Neural cell (in vitro differentiated cells): ENCODE data around the gene ACYP1. TPM values are rescaled to one million over a fixed set of nuclear protein-coding genes. Genes with fewer than 3 reads are reported as not detected.

Experiments
- H2AFZ ChIP-seq: fragments of 200-600, 300-800 bp; sonication (generic), shearing (Covaris generic); 2 replicates; pipeline ENCODE4 v1.6.0; 2014; ENCODE audit warnings: low read depth, mild to moderate bottlenecking, antibody characterized with exemption, low read length, moderate library complexity
- H3F3A ChIP-seq: fragments of 200-600 bp; shearing (Covaris generic); 2 replicates; pipeline ENCODE4 v1.6.1; 2016; ENCODE audit warnings: mild to moderate bottlenecking, moderate library complexity, mixed read lengths, antibody characterized with exemption, low read length; ENCODE audit not compliant: insufficient read depth, poor library complexity, severe bottlenecking
- H3K27ac ChIP-seq: fragments of 200-600, 300-800 bp; sonication (generic), shearing (Covaris generic); 2 replicates; pipeline ENCODE4 v1.5.1; 2014; ENCODE audit warnings: mild to moderate bottlenecking, low read length, moderate library complexity
- H3K27me3 ChIP-seq: fragments of 300-800, 200-600 bp; sonication (generic), shearing (Covaris generic); 2 replicates; pipeline ENCODE4 v1.6.0; 2014; ENCODE audit warnings: mild to moderate bottlenecking, low read depth, low read length, moderate library complexity; ENCODE audit not compliant: insufficient read depth
- H3K36me3 ChIP-seq: fragments of 300-800, 200-600 bp; sonication (generic), shearing (Covaris generic); 2 replicates; pipeline ENCODE4 v1.5.1; 2014; ENCODE audit warnings: mild to moderate bottlenecking, antibody characterized with exemption, low read length, moderate library complexity; ENCODE audit not compliant: insufficient read depth
- H3K4me2 ChIP-seq: fragments of 300-800, 200-600 bp; sonication (generic), shearing (Covaris generic); 2 replicates; pipeline ENCODE4 v1.6.0; 2014; ENCODE audit warnings: mild to moderate bottlenecking, low read length
- H3K4me3 ChIP-seq: fragments of 300-800, 200-600 bp; sonication (generic), shearing (Covaris generic); 2 replicates; pipeline ENCODE4 v1.5.1; 2014; ENCODE audit warnings: mild to moderate bottlenecking, low read length, moderate library complexity
- H3K79me2 ChIP-seq: fragments of 200-600 bp; shearing (Covaris generic); replicated peaks from 2 replicates; pipeline ENCODE4 v1.6.0; 2014; ENCODE audit warnings: mild to moderate bottlenecking, low read length, moderate library complexity; ENCODE audit not compliant: insufficient read depth
- H3K9ac ChIP-seq: fragments of 300-800, 200-600 bp; sonication (generic), shearing (Covaris generic); 2 replicates; pipeline ENCODE4 v1.6.1; 2016; ENCODE audit warnings: mild to moderate bottlenecking, low read length, mixed read lengths
- H3K9me2 ChIP-seq: fragments of 200-600 bp; shearing (Covaris generic); 2 replicates; pipeline ENCODE4 v1.6.1; 2016; ENCODE audit warnings: mild to moderate bottlenecking, low read length, mixed read lengths; ENCODE audit not compliant: insufficient read depth
- H3K9me3 ChIP-seq: fragments of 200-600, 300-800 bp; sonication (generic), shearing (Covaris generic); 2 replicates; pipeline ENCODE4 v1.6.1; 2016; ENCODE audit warnings: mild to moderate bottlenecking, mixed run types, low read length, moderate library complexity, mixed read lengths
- H4K20me1 ChIP-seq: fragments of 200-600 bp; shearing (Covaris generic); 2 replicates; pipeline ENCODE4 v1.6.1; 2016; ENCODE audit warnings: mild to moderate bottlenecking, mixed run types; ENCODE audit not compliant: insufficient read depth
- CTCF ChIP-seq: fragments of 450-650 bp; IDR thresholded peaks from 2 replicates; pipeline ENCODE4 v1.5.1; 2014; ENCODE audit warnings: antibody characterized with exemption, mild to moderate bottlenecking, moderate library complexity; ENCODE audit not compliant: poor library complexity, severe bottlenecking
- EP300 ChIP-seq: fragments of 450-650 bp; conservative IDR thresholded peaks from 2 replicates; pipeline ENCODE4 v1.6.1; 2014; ENCODE audit warnings: antibody characterized with exemption, mild to moderate bottlenecking, moderate library complexity; ENCODE audit not compliant: poor library complexity, severe bottlenecking
- EZH2 ChIP-seq: fragments of 200-600, 300-800 bp; shearing (Covaris generic), sonication (generic); IDR thresholded peaks from 2 replicates; pipeline ENCODE4 v1.6.1; 2014; ENCODE audit warnings: antibody characterized with exemption, low read length, borderline replicate concordance, mild to moderate bottlenecking; ENCODE audit not compliant: insufficient read depth, poor library complexity, severe bottlenecking
- MXI1 ChIP-seq: fragments of 450-650 bp; conservative IDR thresholded peaks from 2 replicates; pipeline ENCODE4 v1.6.1; 2014; ENCODE audit warnings: antibody characterized with exemption, mild to moderate bottlenecking; ENCODE audit not compliant: poor library complexity, severe bottlenecking
- POLR2AphosphoS5 ChIP-seq: IDR thresholded peaks from 2 replicates; pipeline ENCODE4 v1.6.1; 2012
- RAD21 ChIP-seq: fragments of 450-650 bp; conservative IDR thresholded peaks from 2 replicates; pipeline ENCODE4 v1.6.1; 2014; ENCODE audit warnings: antibody characterized with exemption, mild to moderate bottlenecking, moderate library complexity
- REST ChIP-seq: IDR thresholded peaks from 2 replicates; pipeline ENCODE4 v1.6.1; 2012; ENCODE audit warnings: borderline replicate concordance
- SMC3 ChIP-seq: fragments of 450-650 bp; conservative IDR thresholded peaks from 2 replicates; pipeline ENCODE4 v1.6.1; 2014; ENCODE audit warnings: antibody characterized with exemption, mild to moderate bottlenecking, moderate library complexity; ENCODE audit not compliant: poor library complexity
- TAF1 ChIP-seq: IDR thresholded peaks from 2 replicates; pipeline ENCODE4 v1.6.1; 2012; ENCODE audit warnings: low read depth
- polyA plus RNA-seq: library from polyadenylated mRNA; depleted of rRNA; stranded (reverse); fragments of >200 nt; gene quantifications from 2 replicates; pipeline ENCODE4 v1.2.3, GENCODE V29; 2014

Gene ACYP1
- polyA plus RNA-seq, 1 donor from 2014 or later: 143 TPM

GRCh38 chr14:75047506-75047905 lies 16.3 kb downstream of the ACYP1 start (continued):
- TF ChIP-seq CTCF: no peak

- no peaks in the 10 kb centered on the region for H3K9me2 ChIP-seq
- no peak overlapping the region for H2AFZ ChIP-seq
- H4K20me1 ChIP-seq: no peaks in the 10 kb centered on the region
- no peaks in the 10 kb centered on the region for H3K79me2 ChIP-seq
- no peak overlapping the region for H3K4me2 ChIP-seq
- H3K27ac ChIP-seq: no peak overlapping the region
- no peak overlapping the region for H3K9ac ChIP-seq
- H3K27me3 ChIP-seq: no peaks in the 10 kb centered on the region
- no peaks in the 10 kb centered on the region for H3K36me3 ChIP-seq
- no peaks in the 10 kb centered on the region for H3F3A ChIP-seq
- TF ChIP-seq SMC3 (no peak), EP300 (no peak), TAF1 (no peak), CTCF (no peak), RAD21 (no peak), REST (no peak), EZH2 (no peak), MXI1 (no peak), POLR2AphosphoS5 (no peak)
- no peaks in the 10 kb centered on the region for H3K9me3 ChIP-seq
- H3K4me3 ChIP-seq: no peak overlapping the region
Measured at GRCh38 chr14:75046899-75047298, 16.9 kb downstream of the ACYP1 start.

GRCh38 chr14:75046275-75046674 lies 17.5 kb downstream of the ACYP1 start:
- Histone ChIP-seq H3K4me2 (no peak overlapping the region), H3K36me3 (no peaks in the 10 kb centered on the region), H3K9me2 (no peaks in the 10 kb centered on the region), H3K79me2 (no peaks in the 10 kb centered on the region), H3K4me3 (no peak overlapping the region), H4K20me1 (no peaks in the 10 kb centered on the region), H3K27me3 (no peaks in the 10 kb centered on the region), H2AFZ (no peak overlapping the region), H3K9me3 (no peaks in the 10 kb centered on the region), H3F3A (no peaks in the 10 kb centered on the region), H3K27ac (no peak overlapping the region), H3K9ac (no peak overlapping the region)
- TF ChIP-seq TAF1 (no peak), RAD21 (no peak), REST (no peak), SMC3 (no peak), MXI1 (no peak), CTCF (no peak), EZH2 (no peak), EP300 (no peak), POLR2AphosphoS5 (no peak)
